Panc1 (cell line): Measurements from ENCODE around the gene CNTN4. TPM values are rescaled to one million over a fixed set of nuclear protein-coding genes. Genes with fewer than 3 reads are reported as not detected.

ENCODE experiments used
- ATAC-seq: fragments of 200-7000 bp; cut with Tn5 transposase; 2 replicates; pipeline ENCODE4 v1.9.1; 2020; ENCODE audit warnings: mild to moderate bottlenecking, moderate library complexity
- BruUV-seq: library from RNA; stranded (reverse); fragments of 400-500 nt; replicated peaks from 2 replicates; lab custom pipeline; 2021; lab: Mats Ljungman, UMichigan
- CTCF ChIA-PET: fragments of 300-600 bp; sonication (Branson Sonifier 250); formaldehyde crosslinking; loops from one replicate; lab custom pipeline; 2022; ENCODE audit warnings: antibody characterized with exemption; lab: Charles Lee
- POLR2A ChIA-PET: fragments of 300-600 bp; sonication (Branson Sonifier 250); formaldehyde crosslinking; loops from one replicate; lab custom pipeline; 2022; ENCODE audit warnings: antibody characterized with exemption; lab: Charles Lee
- DNase-seq: peaks from one replicate; pipeline ENCODE4 v3.0.0-alpha.2; 2010; ENCODE audit warnings: low read depth, low spot score
- H3K27ac ChIP-seq: 2 replicates; pipeline ENCODE4 v1.5.1; 2011; ENCODE audit warnings: mild to moderate bottlenecking, low read length, inconsistent platforms
- H3K27me3 ChIP-seq: fragments of 200-500 bp; sonication (Bioruptor generic); 2 replicates; pipeline ENCODE4 v1.6.0; 2014; ENCODE audit warnings: low read length, inconsistent platforms; ENCODE audit not compliant: control insufficient read depth, insufficient read depth
- H3K36me3 ChIP-seq: fragments of 200-500 bp; sonication (Bioruptor generic); 2 replicates; pipeline ENCODE4 v1.5.1; 2014; ENCODE audit warnings: inconsistent platforms, mild to moderate bottlenecking, low read length, moderate library complexity; ENCODE audit not compliant: control insufficient read depth, insufficient read depth
- H3K4me1 ChIP-seq: 2 replicates; pipeline ENCODE4 v1.5.1; 2011; ENCODE audit warnings: inconsistent platforms, mild to moderate bottlenecking, low read length, moderate library complexity; ENCODE audit not compliant: control insufficient read depth, insufficient read depth
- H3K4me3 ChIP-seq, 2 experiments: 2 replicates each; pipeline ENCODE4 v1.5.1; 2011 to 2012; ENCODE audit warnings: low read depth in 2 of 2, low read length in 2 of 2, mild to moderate bottlenecking in 2 of 2, inconsistent platforms in 1 of 2, moderate library complexity in 1 of 2
- H3K9me3 ChIP-seq: fragments of 200-500 bp; sonication (Bioruptor generic); 2 replicates; pipeline ENCODE4 v1.5.1; 2014; ENCODE audit warnings: low read depth, mild to moderate bottlenecking, inconsistent platforms, low read length, moderate library complexity; ENCODE audit not compliant: control insufficient read depth, insufficient read depth
- CTCF ChIP-seq: fragments of 450-650 bp; IDR thresholded peaks from 2 replicates; pipeline ENCODE4 v1.5.1; 2017; ENCODE audit warnings: mild to moderate bottlenecking
- POLR2AphosphoS5 ChIP-seq: IDR thresholded peaks from 2 replicates; pipeline ENCODE4 v1.6.1; 2012; ENCODE audit warnings: mild to moderate bottlenecking, low read depth, low read length, moderate library complexity
- REST ChIP-seq, 2 experiments: IDR thresholded peaks; 2 replicates each; pipeline ENCODE4 v1.6.1; 2011 to 2012; ENCODE audit warnings: low read depth in 2 of 2, control low read depth in 1 of 2, low read length in 1 of 2, mild to moderate bottlenecking in 1 of 2, moderate library complexity in 1 of 2; ENCODE audit not compliant: insufficient read depth in 1 of 2
- SIN3A ChIP-seq: IDR thresholded peaks from 2 replicates; pipeline ENCODE4 v1.6.1; 2012; ENCODE audit warnings: low read depth, mild to moderate bottlenecking, low read length, moderate library complexity, borderline replicate concordance; ENCODE audit not compliant: insufficient read depth
- TCF7L2 ChIP-seq: IDR thresholded peaks from 2 replicates; pipeline ENCODE4 v1.6.1; 2011; ENCODE audit warnings: mild to moderate bottlenecking, low read depth, low read length, inconsistent platforms
- in situ Hi-C: cut with HindIII; loops from 2 replicates; pipeline ENCODE4 v1.10.0; 2016; ENCODE audit warnings: low sequenced_read_pairs, low pct_unique_long_range_greater_than_20kb
- intact Hi-C: fragments of 100-400 bp; cut with micrococcal nuclease; formaldehyde crosslinking; loops from one replicate; pipeline ENCODE4 v1.10.0; 2022; ENCODE audit not compliant: unreplicated experiment
- total RNA-seq: library from RNA; stranded (reverse); gene quantifications from one replicate; pipeline ENCODE4 v1.2.1, GENCODE V29; 2021; ENCODE audit not compliant: unreplicated experiment

CNTN4 gene
- total RNA-seq, 1 experiment from 2014 or later = not detected

GRCh38 chr3:3089017-3089416 is 990.4 kb downstream of the CNTN4 start:
- no peak for ATAC-seq
- no peak overlapping the region for H3K27ac ChIP-seq
- no peak for TF ChIP-seq POLR2AphosphoS5
- TF ChIP-seq CTCF = no peak
- no peak for TF ChIP-seq TCF7L2
- H3K36me3 ChIP-seq = no peaks in the 10 kb centered on the region
- ChIA-PET CTCF (no interaction called here), POLR2A (no interaction called here)
- no peaks in the 10 kb centered on the region for H3K4me1 ChIP-seq
- H3K4me3 ChIP-seq = no peak overlapping the region
- in situ Hi-C loops (no loop called here), intact Hi-C loops (no loop called here)
- no peaks in the 10 kb centered on the region for H3K9me3 ChIP-seq
- no TSS peak for BruUV-seq
- no peak for DNase-seq
- no peaks in the 10 kb centered on the region for H3K27me3 ChIP-seq

GRCh38 chr3:3097958-3098357 is 999.3 kb downstream of the CNTN4 start:
- TF ChIP-seq TCF7L2 (no peak), SIN3A (no peak), REST (IDR thresholded peaks at IDR 0.05; ENCODE audit: insufficient read depth in 1 of 2, low read depth in 2 of 2, low read length in 1 of 2) (no peak), CTCF (no peak), POLR2AphosphoS5 (no peak)
- ChIA-PET POLR2A (no interaction called here), CTCF (no interaction called here)
- intact Hi-C loops = no loop called here
- no peak for ATAC-seq
- Histone ChIP-seq H3K9me3 (no peaks in the 10 kb centered on the region), H3K36me3 (no peaks in the 10 kb centered on the region), H3K27me3 (no peaks in the 10 kb centered on the region), H3K4me3 (no peak overlapping the region), H3K27ac (no peak overlapping the region), H3K4me1 (no peaks in the 10 kb centered on the region)
- no peak for DNase-seq
- no TSS peak for BruUV-seq
- in situ Hi-C loops = no loop called here
